H1 (cell line): ENCODE measurements around the gene SIM2. TPM values are rescaled to one million over a fixed set of nuclear protein-coding genes. Genes with fewer than 3 reads are reported as not detected.

Source experiments
- CTCF ChIA-PET: fragments of 300-600 bp; sonication (Branson Sonifier 250); formaldehyde crosslinking; loops from one replicate; lab custom pipeline; 2021; ENCODE audit not compliant: partially characterized antibody; lab: Charles Lee
- POLR2A ChIA-PET: fragments of 300-600 bp; sonication (Branson Sonifier 250); formaldehyde crosslinking; loops from one replicate; lab custom pipeline; 2021; ENCODE audit warnings: inconsistent platforms; ENCODE audit not compliant: partially characterized antibody; lab: Charles Lee
- DNase-seq, 2 experiments: peaks; one replicate each; pipeline versions ENCODE4 v3.0.0 to v3.0.0-alpha.2; 2010 to 2022; ENCODE audit warnings: low spot score in 2 of 2, low read depth in 1 of 2, mixed read lengths in 1 of 2
- FAIRE-seq: peaks from 2 replicates; lab custom pipeline; 2011; peaks lifted over from hg19 to GRCh38; lab: Jason Lieb, UNC
- H2AFZ ChIP-seq: 2 replicates; pipeline ENCODE4 v1.8.1; 2012; ENCODE audit warnings: low read length, inconsistent platforms
- H2AK5ac ChIP-seq: 2 replicates; pipeline ENCODE4 v1.6.1; 2013; ENCODE audit warnings: low read depth, low read length
- H2BK120ac ChIP-seq: replicated peaks from 2 replicates; pipeline ENCODE3; 2013; ENCODE audit warnings: low read depth, low read length, inconsistent platforms
- H2BK12ac ChIP-seq: 2 replicates; pipeline ENCODE4 v1.6.1; 2013; ENCODE audit warnings: low read depth, low read length
- H2BK15ac ChIP-seq: 2 replicates; pipeline ENCODE4 v1.6.1; 2013; ENCODE audit warnings: low read length
- H2BK20ac ChIP-seq: 2 replicates; pipeline ENCODE4 v1.6.1; 2013; ENCODE audit warnings: low read length
- H2BK5ac ChIP-seq: 2 replicates; pipeline ENCODE4 v1.6.1; 2013; ENCODE audit warnings: low read depth, low read length
- H3K14ac ChIP-seq: 2 replicates; pipeline ENCODE4 v1.6.1; 2013; ENCODE audit warnings: inconsistent platforms; ENCODE audit not compliant: insufficient read length
- H3K18ac ChIP-seq: 2 replicates; pipeline ENCODE4 v1.6.1; 2013; ENCODE audit warnings: low read length; ENCODE audit errors: extremely low read depth
- H3K23ac ChIP-seq: 2 replicates; pipeline ENCODE4 v1.6.1; 2013; ENCODE audit warnings: inconsistent platforms; ENCODE audit not compliant: insufficient read length
- H3K23me2 ChIP-seq: 2 replicates; pipeline ENCODE4 v1.6.1; 2013; ENCODE audit warnings: low read depth, low read length
- H3K27ac ChIP-seq: 2 replicates; pipeline ENCODE4 v1.6.1; 2011; ENCODE audit warnings: low read depth, low read length, inconsistent platforms
- H3K27me3 ChIP-seq, 4 experiments: replicated peaks in 1 of 4; 1 replicate in 1 of 4; 2 replicates in 3 of 4; pipeline versions ENCODE4 v1.6.1 to v1.8.1; 2011 to 2013; ENCODE audit warnings: low read length in 3 of 4, mild to moderate bottlenecking in 3 of 4, inconsistent platforms in 2 of 4, mixed read lengths in 2 of 4, moderate library complexity in 1 of 4; ENCODE audit not compliant: control insufficient read depth in 3 of 4, insufficient read depth in 3 of 4; ENCODE audit errors: extremely low read depth in 1 of 4
- H3K36me3 ChIP-seq, 4 experiments: 2 replicates each; pipeline versions ENCODE4 v1.6.1 to v1.8.1; 2011 to 2013; ENCODE audit warnings: mild to moderate bottlenecking in 4 of 4, low read length in 3 of 4, moderate library complexity in 2 of 4, control low read depth in 1 of 4, inconsistent platforms in 1 of 4; ENCODE audit not compliant: insufficient read depth in 4 of 4, control insufficient read depth in 2 of 4
- H3K4ac ChIP-seq: replicated peaks from 2 replicates; pipeline ENCODE3; 2013; ENCODE audit warnings: low read length, low read depth, mixed read lengths, inconsistent platforms; ENCODE audit not compliant: insufficient read length
- H3K4me1 ChIP-seq, 4 experiments: replicated peaks in 1 of 4; 1 replicate in 1 of 4; 2 replicates in 3 of 4; pipeline versions ENCODE4 v1.6.1 to v1.8.1; 2011 to 2013; ENCODE audit warnings: low read length in 3 of 4, inconsistent platforms in 2 of 4, mixed read lengths in 1 of 4; ENCODE audit not compliant: insufficient read depth in 4 of 4, control insufficient read depth in 3 of 4
- H3K4me2 ChIP-seq, 2 experiments: 2 replicates each; pipeline versions ENCODE4 v1.6.1 to v1.8.1; 2011 to 2013; ENCODE audit warnings: low read depth in 2 of 2, low read length in 2 of 2, control low read depth in 1 of 2, inconsistent platforms in 1 of 2, mild to moderate bottlenecking in 1 of 2; ENCODE audit not compliant: insufficient read depth in 1 of 2
- H3K4me3 ChIP-seq, 4 experiments: fragments of 200-600, 300-600 bp in 1 of 4; sonication (generic), shearing (Covaris generic), sonication (Bioruptor Twin) in 1 of 4; 2 replicates each; pipeline versions ENCODE4 v1.5.1 to v1.8.1; 2011 to 2016; ENCODE audit warnings: low read length in 4 of 4, low read depth in 3 of 4, control low read depth in 2 of 4, inconsistent platforms in 2 of 4, mild to moderate bottlenecking in 2 of 4, mixed read lengths in 1 of 4, moderate library complexity in 1 of 4; ENCODE audit not compliant: insufficient read depth in 2 of 4; ENCODE audit errors: extremely low read depth in 1 of 4
- H3K56ac ChIP-seq: replicated peaks from 2 replicates; pipeline ENCODE3; 2013; ENCODE audit warnings: low read depth, mild to moderate bottlenecking, mixed read lengths, low read length, inconsistent platforms; ENCODE audit not compliant: insufficient read length
- H3K79me1 ChIP-seq: 2 replicates; pipeline ENCODE4 v1.6.1; 2013; ENCODE audit warnings: low read depth, low read length, control low read depth
- H3K79me2 ChIP-seq, 2 experiments: 2 replicates each; pipeline versions ENCODE4 v1.6.1 to v1.8.1; 2012 to 2013; ENCODE audit warnings: low read length in 2 of 2, mild to moderate bottlenecking in 2 of 2, inconsistent platforms in 1 of 2; ENCODE audit not compliant: insufficient read depth in 2 of 2, control insufficient read depth in 1 of 2
- H3K9ac ChIP-seq, 4 experiments: replicated peaks in 1 of 4; 1 replicate in 1 of 4; 2 replicates in 3 of 4; pipeline versions ENCODE4 v1.6.1 to v1.8.1; 2011 to 2013; ENCODE audit warnings: low read depth in 3 of 4, low read length in 3 of 4, control low read depth in 2 of 4, mild to moderate bottlenecking in 2 of 4, moderate library complexity in 2 of 4, inconsistent platforms in 1 of 4; ENCODE audit errors: extremely low read depth in 1 of 4
- H3K9me3 ChIP-seq, 2 experiments: 2 replicates each; pipeline versions ENCODE4 v1.6.1 to v1.8.1; 2012 to 2013; ENCODE audit warnings: mild to moderate bottlenecking in 2 of 2, moderate library complexity in 2 of 2, control low read depth in 1 of 2, inconsistent platforms in 1 of 2, low read depth in 1 of 2, low read length in 1 of 2, mixed read lengths in 1 of 2; ENCODE audit not compliant: insufficient read depth in 2 of 2
- H4K20me1 ChIP-seq, 2 experiments: replicated peaks in 1 of 2; 2 replicates each; pipeline versions ENCODE3 to v1.8.1; 2011 to 2013; ENCODE audit warnings: inconsistent platforms in 2 of 2, low read length in 2 of 2, mild to moderate bottlenecking in 1 of 2; ENCODE audit not compliant: insufficient read depth in 2 of 2, control insufficient read depth in 1 of 2
- H4K5ac ChIP-seq: 2 replicates; pipeline ENCODE4 v1.6.1; 2013; ENCODE audit warnings: low read length, low read depth, mixed read lengths, inconsistent platforms; ENCODE audit not compliant: insufficient read length
- H4K8ac ChIP-seq: 2 replicates; pipeline ENCODE4 v1.8.0; 2013; ENCODE audit warnings: mild to moderate bottlenecking, moderate library complexity, low read length, inconsistent platforms; ENCODE audit not compliant: insufficient read depth; ENCODE audit errors: extremely low read depth
- H4K91ac ChIP-seq: replicated peaks from 2 replicates; pipeline ENCODE3; 2013; ENCODE audit warnings: low read length, mixed read lengths, inconsistent platforms; ENCODE audit not compliant: insufficient read length
- BCL11A ChIP-seq, 2 experiments: IDR thresholded peaks; one replicate each; pipeline ENCODE4 v1.6.1; 2011; ENCODE audit warnings: low read depth in 2 of 2, low read length in 2 of 2, mild to moderate bottlenecking in 2 of 2
- BRCA1 ChIP-seq: IDR thresholded peaks from 2 replicates; pipeline ENCODE4 v1.6.1; 2012; ENCODE audit warnings: low read depth, low read length, improper control_type of control experiment
- CHD2 ChIP-seq: IDR thresholded peaks from 2 replicates; pipeline ENCODE4 v1.6.1; 2012; ENCODE audit warnings: low read length, improper control_type of control experiment
- EGR1 ChIP-seq: IDR thresholded peaks from 2 replicates; pipeline ENCODE4 v1.6.1; 2011; ENCODE audit warnings: low read depth, low read length, borderline replicate concordance
- FOSL1 ChIP-seq: IDR thresholded peaks from 2 replicates; pipeline ENCODE4 v1.6.1; 2011; ENCODE audit warnings: mild to moderate bottlenecking, low read depth, low read length, moderate library complexity; ENCODE audit not compliant: insufficient read depth
- HDAC6 ChIP-seq: IDR thresholded peaks from one replicate; pipeline ENCODE4 v1.7.1; 2012; ENCODE audit warnings: low read depth, mild to moderate bottlenecking, inconsistent platforms, low read length, moderate library complexity
- MAX ChIP-seq: IDR thresholded peaks from 2 replicates; pipeline ENCODE4 v1.6.1; 2012; ENCODE audit warnings: inconsistent platforms
- NANOG ChIP-seq: IDR thresholded peaks from 2 replicates; pipeline ENCODE4 v1.6.1; 2011; ENCODE audit warnings: low read length, low read depth, mild to moderate bottlenecking, inconsistent platforms; ENCODE audit not compliant: insufficient read depth, poor library complexity, severe bottlenecking
- RFX5 ChIP-seq: IDR thresholded peaks from 2 replicates; pipeline ENCODE4 v1.6.1; 2011; ENCODE audit warnings: low read depth, low read length, improper control_type of control experiment, borderline replicate concordance
- SIRT6 ChIP-seq: IDR thresholded peaks from one replicate; pipeline ENCODE4 v1.7.1; 2012; ENCODE audit warnings: low read length, inconsistent platforms
- SUZ12 ChIP-seq: fragments of 200-600 bp; sonication (generic); IDR thresholded peaks from 2 replicates; pipeline ENCODE4 v1.6.1; 2012; ENCODE audit warnings: mild to moderate bottlenecking, inconsistent platforms, low read length, moderate library complexity, mixed read lengths
- TCF12 ChIP-seq: IDR thresholded peaks from 2 replicates; pipeline ENCODE4 v1.6.1; 2011; ENCODE audit warnings: low read depth, mild to moderate bottlenecking, low read length
- TEAD4 ChIP-seq: IDR thresholded peaks from 2 replicates; pipeline ENCODE4 v1.6.1; 2012; ENCODE audit warnings: low read depth, low read length, inconsistent platforms, mixed read lengths
- WGBS, 2 experiments: shearing (Covaris generic) in 1 of 2; methylation state at CpG; one replicate each; pipeline versions ENCODE4 v1.1.6 to v1.1.7; 2013 to 2015; ENCODE audit warnings: low lambda C conversion rate in 2 of 2, mixed read lengths in 2 of 2, inconsistent platforms in 1 of 2, low coverage in 1 of 2, missing lambda C conversion rate in 1 of 2; ENCODE audit not compliant: insufficient replicate concordance in 2 of 2, insufficient coverage in 1 of 2, insufficient read length in 1 of 2; ENCODE audit errors: extremely low coverage in 1 of 2, missing lambda C conversion rate in 1 of 2; 5-methylcytosine and 5-hydroxymethylcytosine counted together
- polyA plus RNA-seq, 7 experiments: library from polyadenylated mRNA; depleted of rRNA in 3 of 7; stranded (reverse) in 5 of 7; unstranded in 2 of 7; fragments of >200 nt in 5 of 7; fragments of 200-250 nt in 2 of 7; gene quantifications; 1 replicate in 5 of 7; 2 replicates in 1 of 7; 4 replicates in 1 of 7; pipeline versions ENCODE4 v1.2.1 to v1.2.3, GENCODE V29; 2011 to 2013; ENCODE audit warnings: missing spikeins in 2 of 7, mixed read lengths in 2 of 7
- total RNA-seq: library from RNA; stranded (reverse); fragmentation: NEBNext Ultra II Directional; extraction: Animal tissue kit (Norgen Biotek cat#: 25700); gene quantifications from 2 replicates; pipeline ENCODE4 v1.2.1, GENCODE V29; 2021

The SIM2 gene
- total and polyA plus RNA-seq, 2 of the 8 experiments (the other 6 are each of a cell fraction or from before 2014, with no cell fraction given) = 0.05 to 0.26 TPM

DNA sequence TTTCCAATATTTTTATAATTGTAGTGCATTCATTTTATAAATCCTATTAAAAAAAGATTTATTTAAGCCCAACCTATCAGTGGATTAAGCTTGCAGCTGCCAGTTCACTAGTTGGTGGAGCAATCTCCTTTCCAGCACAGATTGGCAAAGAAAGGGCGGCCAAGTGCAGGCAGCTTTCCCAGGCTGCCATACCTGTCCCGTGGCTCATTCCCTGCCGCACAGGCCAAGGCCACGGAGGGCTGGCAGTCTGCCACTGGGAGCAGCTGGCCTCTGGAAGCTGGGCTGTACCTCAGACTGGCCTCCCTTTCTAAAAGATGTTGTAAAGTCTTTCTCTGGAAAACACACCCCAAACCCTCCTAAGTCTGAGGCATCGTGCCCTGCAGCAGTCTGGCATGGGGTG is 74.2 kb downstream of the SIM2 start:
- Histone ChIP-seq H4K20me1 (no peaks in the 10 kb centered on the region), H3K4me3 (no peak overlapping the region), H2AK5ac (no peak overlapping the region), H3K9ac (no peak overlapping the region; a peak in 2 of 7 replicates), H2BK15ac (no peak overlapping the region), H3K9me3 (no peaks in the 10 kb centered on the region), H3K14ac (no peak overlapping the region), H3K79me2 (no peaks in the 10 kb centered on the region), H4K91ac (no peak overlapping the region), H3K23me2 (no peaks in the 10 kb centered on the region), H3K56ac (no peak overlapping the region), H2AFZ (no peak overlapping the region), H3K4ac (no peak overlapping the region), H2BK5ac (no peak overlapping the region), H3K4me2 (no peak overlapping the region), H3K18ac (no peak overlapping the region), H4K8ac (no peak overlapping the region), H3K36me3 (no peaks in the 10 kb centered on the region), H3K23ac (no peak overlapping the region), H3K79me1 (no peaks in the 10 kb centered on the region), H3K27me3 (no peaks in the 10 kb centered on the region), H2BK12ac (no peak overlapping the region), H2BK120ac (no peak overlapping the region), H3K27ac (no peak overlapping the region), H3K4me1 (no peaks in the 10 kb centered on the region), H4K5ac (no peak overlapping the region), H2BK20ac (no peak overlapping the region)
- ChIA-PET CTCF (interaction anchor here (0.6 to 2.5 kb wide), 4 partner anchors 9 to 23 kb away, joined by 3 to 11 read pairs (median 4); no protein-coding TSS in a partner anchor), POLR2A (no interaction called here)
- TF ChIP-seq SIRT6 = no peak
- TF ChIP-seq NANOG = no peak
- no peak for TF ChIP-seq RFX5
- TF ChIP-seq HDAC6 = no peak
- TF ChIP-seq EGR1 = no peak
- TF ChIP-seq FOSL1 = no peak
- TF ChIP-seq TEAD4 = no peak
- no peak for TF ChIP-seq TCF12
- TF ChIP-seq BCL11A (IDR thresholded peaks at IDR 0.05; ENCODE audit: low read depth in 2 of 2, low read length in 2 of 2) = no peak
- TF ChIP-seq CHD2 = no peak
- TF ChIP-seq MAX = no peak
- TF ChIP-seq BRCA1 = no peak
- no peak for TF ChIP-seq SUZ12
- no peak for DNase-seq
- no peak for FAIRE-seq
- 91% methylated on average over 5 of the region's 5 CpGs; no CpG with 5 or more reads in 1 of the 2 experiments for WGBS, 2 experiments
